H9 (cell line): ENCODE measurements around the gene DBI. TPM values are rescaled to one million over a fixed set of nuclear protein-coding genes. Genes with fewer than 3 reads are reported as not detected.

Experiments
- DNase-seq: peaks from one replicate; pipeline ENCODE4 v3.0.0-alpha.2; 2017
- H2AFZ ChIP-seq: one replicate; pipeline ENCODE4 v1.6.1; 2013; ENCODE audit warnings: mild to moderate bottlenecking, low read length, control low read depth, moderate library complexity
- H2AK5ac ChIP-seq: 2 replicates; pipeline ENCODE4 v1.6.1; 2013; ENCODE audit warnings: low read length, control low read depth, mixed read lengths; ENCODE audit not compliant: insufficient read length
- H2BK120ac ChIP-seq: one replicate; pipeline ENCODE4 v1.6.1; 2013; ENCODE audit warnings: low read depth, mild to moderate bottlenecking, low read length, control low read depth, inconsistent platforms; ENCODE audit not compliant: poor library complexity, severe bottlenecking
- H2BK12ac ChIP-seq: 2 replicates; pipeline ENCODE4 v1.6.1; 2013; ENCODE audit warnings: low read length, control low read depth, mixed read lengths, low read depth; ENCODE audit not compliant: insufficient read length
- H2BK15ac ChIP-seq: 2 replicates; pipeline ENCODE4 v1.6.1; 2013; ENCODE audit warnings: low read depth, low read length, control low read depth
- H2BK20ac ChIP-seq: one replicate; pipeline ENCODE4 v1.6.1; 2013; ENCODE audit warnings: low read depth, mild to moderate bottlenecking, low read length, control low read depth, inconsistent platforms; ENCODE audit not compliant: poor library complexity, severe bottlenecking
- H2BK5ac ChIP-seq: 2 replicates; pipeline ENCODE4 v1.6.1; 2013; ENCODE audit warnings: low read length, control low read depth, mixed read lengths; ENCODE audit not compliant: insufficient read length
- H3K14ac ChIP-seq: 2 replicates; pipeline ENCODE4 v1.6.1; 2013; ENCODE audit warnings: low read length, control low read depth; ENCODE audit not compliant: insufficient read depth
- H3K18ac ChIP-seq: 2 replicates; pipeline ENCODE4 v1.6.1; 2013; ENCODE audit warnings: low read depth, mild to moderate bottlenecking, mixed read lengths, low read length, control low read depth; ENCODE audit not compliant: insufficient read length
- H3K23ac ChIP-seq: 2 replicates; pipeline ENCODE4 v1.6.1; 2013; ENCODE audit warnings: low read length, control low read depth, mixed read lengths, low read depth; ENCODE audit not compliant: insufficient read length
- H3K23me2 ChIP-seq: 2 replicates; pipeline ENCODE4 v1.6.1; 2013; ENCODE audit warnings: low read depth, mild to moderate bottlenecking, mixed read lengths, low read length, control low read depth; ENCODE audit not compliant: insufficient read length, poor library complexity, severe bottlenecking
- H3K27ac ChIP-seq: 2 replicates; pipeline ENCODE4 v1.5.1; 2013; ENCODE audit warnings: low read length, control low read depth, mixed read lengths, low read depth; ENCODE audit not compliant: insufficient read length
- H3K27me3 ChIP-seq: 2 replicates; pipeline ENCODE4 v1.6.1; 2013; ENCODE audit warnings: low read length, control low read depth, inconsistent platforms; ENCODE audit not compliant: insufficient read depth
- H3K4ac ChIP-seq: 2 replicates; pipeline ENCODE4 v1.6.1; 2013; ENCODE audit warnings: low read depth, mild to moderate bottlenecking, control low read depth, inconsistent platforms, low read length, moderate library complexity
- H3K4me1 ChIP-seq: 2 replicates; pipeline ENCODE4 v1.6.1; 2013; ENCODE audit warnings: low read length, control low read depth, inconsistent platforms; ENCODE audit not compliant: insufficient read depth
- H3K4me2 ChIP-seq: 2 replicates; pipeline ENCODE4 v1.6.1; 2013; ENCODE audit warnings: low read length, control low read depth, mixed read lengths; ENCODE audit not compliant: insufficient read length, insufficient read depth
- H3K56ac ChIP-seq: 2 replicates; pipeline ENCODE4 v1.6.1; 2013; ENCODE audit warnings: low read depth, mild to moderate bottlenecking, mixed read lengths, low read length, control low read depth; ENCODE audit not compliant: insufficient read length
- H3K79me1 ChIP-seq: 2 replicates; pipeline ENCODE4 v1.6.1; 2013; ENCODE audit warnings: low read depth, mild to moderate bottlenecking, moderate library complexity, low read length, control low read depth, inconsistent platforms; ENCODE audit not compliant: insufficient read depth, poor library complexity, severe bottlenecking
- H3K79me2 ChIP-seq: 2 replicates; pipeline ENCODE4 v1.6.1; 2013; ENCODE audit warnings: low read length, control low read depth, inconsistent platforms; ENCODE audit not compliant: insufficient read depth
- H3K9ac ChIP-seq: 2 replicates; pipeline ENCODE4 v1.6.1; 2013; ENCODE audit warnings: low read length, control low read depth, mixed read lengths; ENCODE audit not compliant: insufficient read length; ENCODE audit errors: extremely low read depth
- H3K9me3 ChIP-seq: one replicate; pipeline ENCODE4 v1.6.1; 2013; ENCODE audit warnings: low read depth, low read length, inconsistent platforms; ENCODE audit not compliant: control insufficient read depth
- H3T11ph ChIP-seq: one replicate; pipeline ENCODE4 v1.6.1; 2013; ENCODE audit warnings: mild to moderate bottlenecking, low read length, control low read depth, inconsistent platforms
- H4K20me1 ChIP-seq: one replicate; pipeline ENCODE4 v1.6.1; 2013; ENCODE audit not compliant: control insufficient read depth, insufficient read length, insufficient read depth
- H4K5ac ChIP-seq: 2 replicates; pipeline ENCODE4 v1.6.1; 2013; ENCODE audit warnings: low read depth, mild to moderate bottlenecking, mixed read lengths, low read length, control low read depth; ENCODE audit not compliant: insufficient read length
- H4K8ac ChIP-seq: replicated peaks from 2 replicates; pipeline ENCODE4 v1.6.1; 2013; ENCODE audit warnings: low read length, control low read depth, mixed read lengths, low read depth; ENCODE audit not compliant: insufficient read length
- H4K91ac ChIP-seq: 2 replicates; pipeline ENCODE4 v1.6.1; 2013; ENCODE audit warnings: low read depth, mild to moderate bottlenecking, moderate library complexity, mixed read lengths, low read length, control low read depth; ENCODE audit not compliant: insufficient read length
- H3K27ac Mint-ChIP-seq, 3 experiments: 2 replicates in 2 of 3; 3 replicates in 1 of 3; pipeline ENCODE4 v1.8.0; 2020 to 2021; ENCODE audit warnings: mixed read lengths in 3 of 3, mild to moderate bottlenecking in 1 of 3, moderate library complexity in 1 of 3
- H3K27me3 Mint-ChIP-seq: 2 replicates; pipeline ENCODE4 v1.8.0; 2021; ENCODE audit warnings: low read depth, mild to moderate bottlenecking, moderate library complexity, mixed read lengths
- H3K36me3 Mint-ChIP-seq, 3 experiments: 2 replicates in 2 of 3; 3 replicates in 1 of 3; pipeline ENCODE4 v1.8.0; 2020 to 2021; ENCODE audit warnings: low read depth in 3 of 3, mixed read lengths in 3 of 3; ENCODE audit not compliant: insufficient read depth in 1 of 3
- H3K4me1 Mint-ChIP-seq, 2 experiments: 2 replicates each; pipeline ENCODE4 v1.8.0; 2020; ENCODE audit warnings: mixed read lengths in 2 of 2
- H3K4me3 Mint-ChIP-seq, 2 experiments: 2 replicates in 1 of 2; 3 replicates in 1 of 2; pipeline ENCODE4 v1.8.0; 2020 to 2021; ENCODE audit warnings: mild to moderate bottlenecking in 2 of 2, mixed read lengths in 2 of 2, moderate library complexity in 1 of 2
- H3K9me3 Mint-ChIP-seq, 2 experiments: 2 replicates in 1 of 2; 3 replicates in 1 of 2; pipeline ENCODE4 v1.8.0; 2020; ENCODE audit warnings: mild to moderate bottlenecking in 2 of 2, mixed read lengths in 2 of 2, moderate library complexity in 1 of 2
- CTCF ChIP-seq: fragments of 200-600 bp; sonication (generic); conservative IDR thresholded peaks from 3 replicates; pipeline ENCODE4 v1.8.0; 2021; ENCODE audit warnings: antibody characterized with exemption, mild to moderate bottlenecking
- WGBS: extraction: QIAGEN DNeasy Blood & Tissue Kit; methylation state at CpG from one replicate; pipeline ENCODE4 v1.1.7; 2013; ENCODE audit warnings: missing lambda C conversion rate, low lambda C conversion rate, mixed read lengths; ENCODE audit not compliant: insufficient read length; ENCODE audit errors: extremely low coverage; 5-methylcytosine and 5-hydroxymethylcytosine counted together
- total RNA-seq: library from RNA; stranded (reverse); gene quantifications from 2 replicates; pipeline ENCODE4 v1.2.1, GENCODE V29; 2021

Gene DBI
- total RNA-seq, 1 experiment from 2014 or later = 127 TPM

- peaks cover 5 to 6% of the 10 kb centered on the region in 2 experiments; a peak in 2 of 4 replicates for H3K4me1 Mint-ChIP-seq
- H3K23me2 ChIP-seq = no peaks in the 10 kb centered on the region
- H3K23ac ChIP-seq = no peak overlapping the region
- H3T11ph ChIP-seq = no peak overlapping the region
- no peak overlapping the region for H3K56ac ChIP-seq
- H2BK15ac ChIP-seq = no peak overlapping the region
- no peak overlapping the region; a peak in 1 of 5 replicates for H3K4me3 Mint-ChIP-seq
- H3K79me1 ChIP-seq = no peaks in the 10 kb centered on the region
- peak; percentile 83 for TF ChIP-seq CTCF
- no peak overlapping the region for H3K14ac ChIP-seq
- H3K27ac Mint-ChIP-seq = no peak overlapping the region
- H2AK5ac ChIP-seq = no peak overlapping the region
- no peak overlapping the region for H3K18ac ChIP-seq
- no peak overlapping the region; the same call in 1 of the 2 replicates for H3K4ac ChIP-seq
- no peak overlapping the region for H2BK20ac ChIP-seq
- H3K4me1 ChIP-seq = no peaks in the 10 kb centered on the region; the same call in 1 of the 2 replicates
- no peak overlapping the region for H2BK120ac ChIP-seq
- H3K79me2 ChIP-seq = no peaks in the 10 kb centered on the region
- no peak overlapping the region for H2BK5ac ChIP-seq
- no peak overlapping the region for H3K27ac ChIP-seq
- no peak overlapping the region for H2AFZ ChIP-seq
- H4K20me1 ChIP-seq = no peaks in the 10 kb centered on the region
- H3K27me3 Mint-ChIP-seq = peaks cover 2% of the 10 kb centered on the region; the same call in 1 of the 2 replicates
- no peak overlapping the region for H4K5ac ChIP-seq
- peaks cover 0 to 4% (median 3%) of the 10 kb centered on the region in 3 experiments; a peak in 2 of 7 replicates for H3K36me3 Mint-ChIP-seq
- no peaks in the 10 kb centered on the region for H3K9me3 ChIP-seq
- no CpG with 5 or more reads among the region's 7 CpGs for WGBS
- H2BK12ac ChIP-seq = no peak overlapping the region
- H3K9me3 Mint-ChIP-seq = peaks cover 2 to 7% of the 10 kb centered on the region in 2 experiments; a peak in 3 of 5 replicates
- no peaks in the 10 kb centered on the region for H3K27me3 ChIP-seq
- H4K8ac ChIP-seq = no peak overlapping the region
- H3K4me2 ChIP-seq = no peak overlapping the region
- no peak overlapping the region for H4K91ac ChIP-seq
- DNase-seq = peak; percentile 59
- H3K9ac ChIP-seq = no peak overlapping the region
Measured at GRCh38 chr2:119407430-119408220, 40.8 kb downstream of the DBI start.
